Ramos (cell line): ENCODE data around the gene JPT1.
"Not testable (repeated sequence)": the region's sequence is repeated elsewhere in the genome, so short reads cannot be mapped to it uniquely, and the experiment has no call there.

ENCODE experiments used
- in situ Hi-C: fragments of 300-500 bp; cut with MboI; formaldehyde crosslinking; loops from one replicate; pipeline ENCODE4 v1.14.3; 2022; ENCODE audit warnings: low sequenced_read_pairs; ENCODE audit not compliant: unreplicated experiment

The JPT1 gene

GRCh38 chr17:75159196-75160031, 5.1 kb upstream of the JPT1 start:
- in situ Hi-C loops, result no loop called here

GRCh38 chr17:75158480-75158879, 4.2 kb upstream of the JPT1 start:
- in situ Hi-C loops, result not testable (repeated sequence)

- in situ Hi-C loops, result no loop called here
Observed at GRCh38 chr17:75155191-75155601, 884 bp upstream of the JPT1 start.

- in situ Hi-C loops, result no loop called here
Observed at GRCh38 chr17:75153780-75154194, 525 bp downstream of the JPT1 start.

GRCh38 chr17:75152922-75153779, 1.2 kb downstream of the JPT1 start:
- in situ Hi-C loops, result no loop called here

GRCh38 chr17:75152523-75152921, 1.8 kb downstream of the JPT1 start:
- in situ Hi-C loops, result no loop called here

GRCh38 chr17:75151930-75152329, 2.4 kb downstream of the JPT1 start:
- in situ Hi-C loops, result no loop called here

- in situ Hi-C loops, result no loop called here
Observed at GRCh38 chr17:75147878-75148546, 6.3 kb downstream of the JPT1 start.

- in situ Hi-C loops, result no loop called here
Observed at GRCh38 chr17:75146592-75146991, 7.7 kb downstream of the JPT1 start.

- in situ Hi-C loops, result no loop called here
Observed at GRCh38 chr17:75144816-75145512, 9.3 kb downstream of the JPT1 start.

- in situ Hi-C loops, result no loop called here
Observed at GRCh38 chr17:75142236-75142971, 11.9 kb downstream of the JPT1 start.

GRCh38 chr17:75138519-75138918, 15.8 kb downstream of the JPT1 start:
- in situ Hi-C loops, result no loop called here

GRCh38 chr17:75137762-75138161, 16.6 kb downstream of the JPT1 start:
- in situ Hi-C loops, result not testable (repeated sequence)

- in situ Hi-C loops, result no loop called here
Observed at GRCh38 chr17:75135946-75136345, 18.4 kb downstream of the JPT1 start.

- in situ Hi-C loops, result no loop called here
Observed at GRCh38 chr17:75135452-75135851, 18.9 kb downstream of the JPT1 start.

GRCh38 chr17:75133607-75134347, 20.5 kb downstream of the JPT1 start:
- in situ Hi-C loops, result not testable (repeated sequence)

GRCh38 chr17:75133001-75133400, 21.3 kb downstream of the JPT1 start:
- in situ Hi-C loops, result no loop called here

GRCh38 chr17:75132018-75133000, 22.0 kb downstream of the JPT1 start:
- in situ Hi-C loops, result not testable (repeated sequence)
